GM19372 (cell line): ENCODE data around the gene PDZD2.

Experiments
- ATAC-seq: cut with Tn5 transposase; IDR thresholded peaks from one replicate; pipeline ENCODE4 v1.9.1; 2021; ENCODE audit warnings: mild to moderate bottlenecking, low read depth, moderate library complexity; ENCODE audit not compliant: unreplicated experiment

Gene PDZD2

GRCh38 chr5:32147236-32147635 lies 508.3 kb downstream of the PDZD2 start:
- no peak for ATAC-seq

GRCh38 chr5:32147959-32148358 lies 509.0 kb downstream of the PDZD2 start:
- no peak for ATAC-seq

- ATAC-seq, result no peak
Observed at GRCh38 chr5:32150366-32150765, 511.4 kb downstream of the PDZD2 start.

GRCh38 chr5:32151198-32151597 lies 512.3 kb downstream of the PDZD2 start:
- ATAC-seq, result no peak

- ATAC-seq, result no peak
Observed at GRCh38 chr5:32153723-32154122, 514.8 kb downstream of the PDZD2 start.

GRCh38 chr5:32155211-32155610 lies 516.3 kb downstream of the PDZD2 start:
- no peak for ATAC-seq

GRCh38 chr5:32156635-32157034 lies 517.7 kb downstream of the PDZD2 start:
- ATAC-seq, result no peak

- ATAC-seq, result no peak
Observed at GRCh38 chr5:32157078-32157477, 518.1 kb downstream of the PDZD2 start.

- no peak for ATAC-seq
Observed at GRCh38 chr5:32158679-32158975, 519.7 kb downstream of the PDZD2 start.

- ATAC-seq, result no peak
Observed at GRCh38 chr5:32159328-32160072, 520.6 kb downstream of the PDZD2 start.

GRCh38 chr5:32160228-32160627 lies 521.3 kb downstream of the PDZD2 start:
- ATAC-seq, result no peak
